ENCODE data around the gene PPFIBP2.
"Not testable (repeated sequence)": the region's sequence is repeated elsewhere in the genome, so short reads cannot be mapped to it uniquely, and the experiment has no call there.

DNA sequence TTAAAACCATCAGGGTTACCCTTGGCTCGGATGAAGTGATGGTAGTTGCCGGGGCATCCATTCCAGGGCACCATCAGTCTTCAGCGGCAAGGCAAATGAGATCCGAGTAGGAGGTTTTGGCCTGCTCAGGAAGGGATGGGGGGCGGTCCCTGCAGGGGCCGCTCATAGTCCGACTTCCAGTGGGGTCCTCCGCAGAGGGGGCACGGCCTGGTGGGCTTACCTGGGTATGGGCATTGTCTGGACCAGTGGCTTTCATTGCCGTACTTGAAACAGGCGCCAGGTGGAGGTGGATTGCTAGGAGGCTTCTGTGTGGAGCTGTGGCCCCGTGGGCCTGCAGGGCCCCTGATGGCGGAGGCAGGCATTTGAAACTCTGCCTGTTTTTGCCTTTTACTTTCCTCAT is 3.9 kb downstream of the PPFIBP2 start:
- TF ChIP-seq, protein P1, sequence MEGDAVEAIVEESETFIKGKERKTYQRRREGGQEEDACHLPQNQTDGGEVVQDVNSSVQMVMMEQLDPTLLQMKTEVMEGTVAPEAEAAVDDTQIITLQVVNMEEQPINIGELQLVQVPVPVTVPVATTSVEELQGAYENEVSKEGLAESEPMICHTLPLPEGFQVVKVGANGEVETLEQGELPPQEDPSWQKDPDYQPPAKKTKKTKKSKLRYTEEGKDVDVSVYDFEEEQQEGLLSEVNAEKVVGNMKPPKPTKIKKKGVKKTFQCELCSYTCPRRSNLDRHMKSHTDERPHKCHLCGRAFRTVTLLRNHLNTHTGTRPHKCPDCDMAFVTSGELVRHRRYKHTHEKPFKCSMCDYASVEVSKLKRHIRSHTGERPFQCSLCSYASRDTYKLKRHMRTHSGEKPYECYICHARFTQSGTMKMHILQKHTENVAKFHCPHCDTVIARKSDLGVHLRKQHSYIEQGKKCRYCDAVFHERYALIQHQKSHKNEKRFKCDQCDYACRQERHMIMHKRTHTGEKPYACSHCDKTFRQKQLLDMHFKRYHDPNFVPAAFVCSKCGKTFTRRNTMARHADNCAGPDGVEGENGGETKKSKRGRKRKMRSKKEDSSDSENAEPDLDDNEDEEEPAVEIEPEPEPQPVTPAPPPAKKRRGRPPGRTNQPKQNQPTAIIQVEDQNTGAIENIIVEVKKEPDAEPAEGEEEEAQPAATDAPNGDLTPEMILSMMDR (IDR thresholded peaks at IDR 0.05), result not testable (repeated sequence)
- TF ChIP-seq POLR2AphosphoS5, POLR2A, EP300 (IDR thresholded peaks at IDR 0.05): not testable (repeated sequence)

All from stomach (tissue), 4 donors.